TTC549 (cell line): ENCODE data around the gene TRAPPC8.
"Not testable (repeated sequence)": the region's sequence is repeated elsewhere in the genome, so short reads cannot be mapped to it uniquely, and the experiment has no call there.

Experiments
- FAIRE-seq: peaks from 2 replicates; lab custom pipeline; 2012; peaks lifted over from hg19 to GRCh38; lab: Jason Lieb, UNC

Gene TRAPPC8, protein sequence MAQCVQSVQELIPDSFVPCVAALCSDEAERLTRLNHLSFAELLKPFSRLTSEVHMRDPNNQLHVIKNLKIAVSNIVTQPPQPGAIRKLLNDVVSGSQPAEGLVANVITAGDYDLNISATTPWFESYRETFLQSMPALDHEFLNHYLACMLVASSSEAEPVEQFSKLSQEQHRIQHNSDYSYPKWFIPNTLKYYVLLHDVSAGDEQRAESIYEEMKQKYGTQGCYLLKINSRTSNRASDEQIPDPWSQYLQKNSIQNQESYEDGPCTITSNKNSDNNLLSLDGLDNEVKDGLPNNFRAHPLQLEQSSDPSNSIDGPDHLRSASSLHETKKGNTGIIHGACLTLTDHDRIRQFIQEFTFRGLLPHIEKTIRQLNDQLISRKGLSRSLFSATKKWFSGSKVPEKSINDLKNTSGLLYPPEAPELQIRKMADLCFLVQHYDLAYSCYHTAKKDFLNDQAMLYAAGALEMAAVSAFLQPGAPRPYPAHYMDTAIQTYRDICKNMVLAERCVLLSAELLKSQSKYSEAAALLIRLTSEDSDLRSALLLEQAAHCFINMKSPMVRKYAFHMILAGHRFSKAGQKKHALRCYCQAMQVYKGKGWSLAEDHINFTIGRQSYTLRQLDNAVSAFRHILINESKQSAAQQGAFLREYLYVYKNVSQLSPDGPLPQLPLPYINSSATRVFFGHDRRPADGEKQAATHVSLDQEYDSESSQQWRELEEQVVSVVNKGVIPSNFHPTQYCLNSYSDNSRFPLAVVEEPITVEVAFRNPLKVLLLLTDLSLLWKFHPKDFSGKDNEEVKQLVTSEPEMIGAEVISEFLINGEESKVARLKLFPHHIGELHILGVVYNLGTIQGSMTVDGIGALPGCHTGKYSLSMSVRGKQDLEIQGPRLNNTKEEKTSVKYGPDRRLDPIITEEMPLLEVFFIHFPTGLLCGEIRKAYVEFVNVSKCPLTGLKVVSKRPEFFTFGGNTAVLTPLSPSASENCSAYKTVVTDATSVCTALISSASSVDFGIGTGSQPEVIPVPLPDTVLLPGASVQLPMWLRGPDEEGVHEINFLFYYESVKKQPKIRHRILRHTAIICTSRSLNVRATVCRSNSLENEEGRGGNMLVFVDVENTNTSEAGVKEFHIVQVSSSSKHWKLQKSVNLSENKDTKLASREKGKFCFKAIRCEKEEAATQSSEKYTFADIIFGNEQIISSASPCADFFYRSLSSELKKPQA (N-terminal part only)

DNA sequence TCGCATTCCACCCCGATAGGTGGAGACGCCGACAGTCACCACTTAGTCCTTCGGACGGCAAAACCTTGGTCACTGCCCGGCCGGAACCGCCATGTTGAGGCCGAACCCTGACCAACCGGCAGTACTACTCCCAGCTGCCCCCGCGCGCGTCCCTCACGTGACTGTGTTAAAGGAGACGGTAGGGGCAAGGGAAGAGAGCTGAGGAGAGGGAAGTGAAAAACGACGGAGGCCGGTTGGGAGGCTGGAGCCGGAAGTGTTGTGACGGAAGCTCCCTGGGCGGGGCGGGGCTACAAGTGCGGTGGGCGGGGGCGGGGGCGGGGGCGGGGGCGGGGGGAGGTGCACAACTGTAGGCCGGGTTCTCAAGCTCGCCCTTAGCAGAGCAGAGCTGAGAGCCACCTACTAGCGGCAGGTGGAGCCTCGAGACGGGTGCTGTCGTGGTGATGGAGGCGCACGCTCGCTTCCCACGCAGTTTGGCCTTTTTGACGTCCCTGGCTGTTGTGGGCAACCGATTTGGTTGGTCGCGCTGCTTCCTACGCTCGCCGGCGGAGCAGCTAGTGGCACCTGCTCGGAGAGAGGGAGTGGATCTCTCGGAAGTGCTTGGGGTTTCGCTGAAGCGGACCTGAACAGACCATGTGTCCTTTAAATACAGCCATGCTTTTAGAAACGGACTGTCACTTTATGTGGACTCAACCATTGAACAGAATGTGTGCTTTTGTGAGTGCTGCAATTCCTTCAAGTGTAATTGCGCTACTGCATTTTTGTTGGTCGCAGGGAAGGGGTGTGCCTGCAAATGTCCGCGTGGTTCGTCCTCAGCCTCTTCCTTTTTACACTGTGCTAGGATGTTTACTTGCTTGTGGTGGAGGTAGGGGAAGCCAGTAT lies at the start of gene TRAPPC8:
TSS of gene TRAPPC8 (minus strand) at position 130 of the 879 bp plus-strand sequence. CDS start 364 bp downstream, outside the sequence.
- no peak for FAIRE-seq

DNA sequence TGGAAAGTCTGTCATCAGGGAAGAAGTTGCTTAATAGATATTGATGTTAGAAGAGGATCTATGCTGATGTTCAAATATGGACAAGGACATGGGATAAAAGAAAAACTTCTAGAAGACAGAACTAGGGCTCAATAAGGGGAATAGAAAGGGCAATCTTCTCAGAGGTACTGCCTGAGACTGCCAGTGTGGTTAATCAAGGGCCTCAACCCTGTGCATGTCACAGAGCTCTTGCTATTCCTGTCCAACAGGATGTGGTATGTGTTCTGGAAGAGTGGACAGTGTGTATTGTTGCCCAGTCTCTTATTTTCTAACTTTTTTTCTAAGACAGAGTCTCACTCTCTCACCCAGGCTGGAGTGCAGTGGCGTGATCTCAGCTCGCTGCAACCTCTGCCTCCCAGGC lies 47.9 kb upstream of the TRAPPC8 start:
- no peak for FAIRE-seq

DNA sequence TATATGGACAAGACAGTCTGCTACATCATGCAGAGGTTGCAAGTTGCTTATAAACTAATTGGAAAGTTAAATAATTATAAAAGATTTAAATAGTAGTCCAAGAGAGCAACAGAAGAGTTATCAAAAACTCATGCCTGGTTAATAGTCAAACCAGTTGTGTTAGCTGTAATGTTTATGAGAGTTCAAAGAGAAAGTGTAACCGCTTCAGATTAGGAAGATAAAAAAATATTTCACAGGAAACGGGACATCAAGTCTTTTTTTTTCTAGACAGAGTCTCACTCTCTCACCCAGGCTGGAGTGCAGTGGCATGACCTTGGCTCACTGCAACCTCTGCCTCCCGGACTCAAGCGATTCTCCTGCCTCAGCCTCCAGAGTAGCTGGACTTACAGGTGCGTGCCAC lies 41.0 kb upstream of the TRAPPC8 start:
- no peak for FAIRE-seq

DNA sequence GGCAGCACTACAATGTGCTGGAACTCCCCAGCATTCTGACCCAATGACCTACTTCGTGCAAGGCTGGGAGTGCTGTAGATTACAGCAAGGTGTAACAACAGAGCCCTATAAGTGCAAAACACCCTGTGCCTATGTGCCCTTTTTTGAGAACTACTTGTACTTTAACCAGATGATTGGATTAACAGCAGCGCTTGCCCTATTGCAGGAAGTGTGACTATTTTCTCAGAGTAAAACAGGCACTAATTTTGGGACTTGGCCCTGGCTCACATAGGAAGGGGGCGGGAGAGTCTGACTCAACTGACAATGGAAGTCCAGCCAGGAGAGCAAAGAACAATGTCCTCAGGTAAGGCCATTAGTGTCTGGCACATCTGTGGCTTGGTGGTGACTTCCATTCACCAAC lies 40.1 kb upstream of the TRAPPC8 start:
- FAIRE-seq = no peak

DNA sequence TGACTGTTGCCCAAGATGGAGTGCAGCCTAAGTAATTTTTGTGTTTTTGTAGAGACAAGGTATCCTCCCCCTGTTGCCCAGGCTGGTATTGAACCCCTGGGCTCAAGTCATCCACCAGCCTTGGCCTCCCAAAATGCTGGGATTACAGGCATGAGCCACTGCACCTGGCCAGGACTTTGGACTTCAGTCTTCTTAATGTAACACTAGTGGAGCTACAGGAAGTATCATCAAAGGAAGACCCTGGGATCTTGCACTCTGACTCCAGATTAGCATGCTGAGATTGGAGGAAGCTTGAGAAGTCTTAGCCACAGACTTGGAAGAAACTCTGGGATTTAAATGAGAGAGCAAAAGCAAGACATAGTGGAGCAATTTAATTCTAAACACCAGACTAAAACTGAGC lies 37.9 kb upstream of the TRAPPC8 start:
- no peak for FAIRE-seq

DNA sequence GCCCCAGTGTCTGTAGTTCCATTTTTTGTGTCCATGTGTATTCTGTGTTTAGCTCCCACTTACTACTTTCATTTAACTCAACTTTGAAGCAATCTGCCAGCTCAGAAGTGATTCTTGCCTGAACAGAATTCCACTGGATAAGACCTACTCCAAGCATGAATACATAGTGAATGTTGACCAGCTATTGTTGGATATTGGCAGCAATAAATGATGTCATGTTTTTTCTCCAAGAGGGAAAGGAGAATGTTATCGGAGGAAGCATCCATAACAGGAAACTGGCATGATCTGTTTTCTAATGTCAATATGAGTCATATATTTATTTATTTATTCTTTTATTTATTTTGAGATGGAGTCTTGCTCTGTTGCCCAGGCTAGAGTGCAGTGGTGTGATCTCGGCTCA lies 36.8 kb upstream of the TRAPPC8 start:
- FAIRE-seq = no peak

DNA sequence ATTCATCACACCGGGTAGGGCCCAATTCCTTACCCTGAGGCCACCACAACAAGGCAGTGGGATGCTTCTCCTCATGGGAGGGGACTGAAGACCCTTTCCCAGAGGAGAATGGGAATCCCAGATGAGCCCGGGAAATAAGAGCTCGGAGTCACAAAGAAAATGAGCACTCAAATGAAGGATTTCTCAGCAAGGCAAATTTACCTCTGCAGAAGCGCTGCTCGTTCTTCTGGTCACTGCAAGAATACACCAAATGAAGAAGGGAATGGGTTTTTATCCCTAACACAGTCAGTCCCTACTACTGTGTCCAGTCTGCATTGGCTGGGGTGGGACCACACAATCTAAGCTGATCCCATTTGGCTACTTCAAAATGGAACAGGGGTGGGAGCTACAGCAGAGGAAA lies 35.7 kb upstream of the TRAPPC8 start:
- no peak for FAIRE-seq

DNA sequence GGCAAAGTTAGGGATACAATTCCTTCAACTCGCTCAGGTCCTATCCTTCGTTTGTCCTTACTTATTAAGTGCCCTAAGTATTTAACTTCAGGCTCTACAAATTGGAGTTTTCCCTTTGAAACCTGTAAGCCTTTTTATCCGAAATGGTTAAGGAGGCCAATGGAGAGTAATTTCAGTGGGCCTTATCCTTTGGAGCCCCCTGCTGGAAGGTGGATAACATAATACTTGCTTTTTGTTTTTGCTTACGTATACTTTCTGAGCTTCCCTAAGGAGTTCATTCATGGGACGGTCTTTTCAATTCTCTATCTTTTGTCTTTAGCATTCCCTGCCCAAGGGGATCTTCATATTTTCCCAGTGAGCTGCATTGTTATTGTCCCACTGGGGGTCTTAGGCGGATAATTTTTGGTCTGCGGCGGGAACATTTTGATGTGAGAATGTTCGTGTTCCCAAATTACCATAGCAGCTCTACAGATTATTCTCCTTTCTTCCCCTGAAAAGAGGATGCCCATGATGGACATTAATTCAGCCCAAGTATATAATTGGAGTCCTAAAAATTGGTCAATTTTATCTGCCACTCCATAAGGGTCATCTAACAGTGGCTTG lies 34.4 kb upstream of the TRAPPC8 start:
- peak; percentile 45 for FAIRE-seq

DNA sequence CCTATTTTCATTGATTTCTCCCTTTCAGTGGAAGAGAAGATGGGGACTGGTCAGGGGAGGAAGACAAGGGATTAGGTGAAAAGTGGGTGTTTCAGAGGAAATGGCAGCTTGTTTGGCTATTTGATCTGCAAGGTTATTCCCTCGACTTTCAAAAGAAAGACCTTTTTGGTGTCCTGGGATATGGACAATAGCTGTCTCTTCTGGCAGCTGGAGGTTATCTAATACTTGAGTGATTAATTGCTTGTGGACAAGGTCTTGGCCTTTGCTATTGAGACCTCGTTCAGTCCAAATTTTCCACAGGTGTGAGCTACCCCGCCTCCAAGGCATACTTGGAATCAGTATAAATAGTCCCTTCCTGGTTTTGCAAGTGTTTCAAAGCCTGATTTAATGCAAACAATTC lies 33.3 kb upstream of the TRAPPC8 start:
- FAIRE-seq = no peak

DNA sequence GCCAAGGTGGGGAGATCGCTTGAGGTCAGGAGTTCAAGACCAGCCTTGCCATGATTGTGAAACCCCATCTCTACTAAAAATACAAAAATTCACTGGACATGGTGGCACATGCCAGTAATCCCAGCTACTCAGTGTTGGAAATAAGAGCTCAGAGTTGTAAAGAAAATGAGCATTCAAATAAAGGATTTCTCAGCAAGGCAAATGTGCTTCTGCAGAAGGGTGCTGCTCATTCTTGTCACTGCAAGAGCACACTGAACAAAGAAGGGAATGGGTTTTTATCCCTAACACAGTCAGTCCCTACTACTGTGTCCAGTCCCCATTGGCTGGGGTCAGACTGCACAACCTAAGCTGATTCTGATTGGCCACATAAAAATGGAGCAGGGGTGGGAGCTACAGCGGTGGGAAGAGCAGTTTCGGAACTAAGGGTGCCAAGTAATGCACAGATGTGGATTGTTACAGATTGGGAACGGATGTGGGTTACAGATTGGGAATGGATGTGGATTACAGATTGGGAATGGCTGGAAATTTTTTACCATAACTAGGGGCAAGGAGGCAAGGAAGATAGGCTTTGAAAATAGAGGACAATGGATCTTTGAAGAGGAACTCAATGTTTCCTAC lies 31.1 kb upstream of the TRAPPC8 start:
- no peak for FAIRE-seq

DNA sequence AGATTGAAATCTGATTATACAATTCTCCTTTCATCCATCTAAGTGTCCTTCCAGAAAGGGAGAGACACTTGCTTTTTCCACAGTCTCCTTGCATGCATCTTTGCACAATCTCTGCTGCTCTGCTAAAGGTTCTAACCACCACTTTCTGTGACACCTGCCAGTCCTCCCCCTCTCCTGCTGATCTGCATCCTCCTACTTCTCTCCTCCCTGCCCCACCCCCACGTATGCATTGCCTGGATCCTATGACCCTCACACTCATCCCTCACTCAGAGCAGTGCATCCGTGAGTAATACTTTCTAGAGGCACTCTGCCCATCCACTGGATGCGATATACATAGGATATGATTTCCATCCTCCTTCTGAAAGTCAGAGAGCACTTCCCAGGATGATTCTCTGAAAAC lies 27.7 kb upstream of the TRAPPC8 start:
- no peak for FAIRE-seq

DNA sequence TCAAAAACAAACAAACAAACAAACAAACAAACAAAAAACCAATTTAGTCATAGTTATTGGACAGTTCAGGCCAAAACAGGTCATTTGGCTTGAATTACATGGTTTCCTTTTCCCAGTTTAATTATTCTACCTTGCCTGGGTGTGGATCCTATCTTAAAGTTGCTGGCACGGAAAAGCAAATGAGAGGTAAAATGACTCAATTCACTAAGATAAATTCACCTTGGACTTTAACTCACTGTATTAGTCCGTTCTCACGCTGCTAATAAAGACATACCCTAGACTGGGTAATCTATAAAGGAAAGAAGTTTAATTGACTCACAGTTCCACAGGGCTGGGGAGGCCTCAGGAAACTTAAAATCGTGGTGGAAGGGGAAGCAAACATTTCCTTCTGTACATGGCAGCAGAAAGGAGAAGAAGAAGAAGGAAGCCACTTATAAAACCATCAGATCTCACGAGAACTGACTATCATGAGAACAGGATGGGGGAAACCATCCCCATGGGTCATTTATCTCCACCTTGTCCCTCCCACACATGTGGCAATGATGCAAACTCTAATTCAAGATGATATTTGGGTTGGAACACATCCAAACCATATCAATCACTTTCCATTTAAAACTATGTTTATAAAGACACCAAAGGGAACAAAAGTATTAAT lies 22.5 kb upstream of the TRAPPC8 start:
- no peak for FAIRE-seq

DNA sequence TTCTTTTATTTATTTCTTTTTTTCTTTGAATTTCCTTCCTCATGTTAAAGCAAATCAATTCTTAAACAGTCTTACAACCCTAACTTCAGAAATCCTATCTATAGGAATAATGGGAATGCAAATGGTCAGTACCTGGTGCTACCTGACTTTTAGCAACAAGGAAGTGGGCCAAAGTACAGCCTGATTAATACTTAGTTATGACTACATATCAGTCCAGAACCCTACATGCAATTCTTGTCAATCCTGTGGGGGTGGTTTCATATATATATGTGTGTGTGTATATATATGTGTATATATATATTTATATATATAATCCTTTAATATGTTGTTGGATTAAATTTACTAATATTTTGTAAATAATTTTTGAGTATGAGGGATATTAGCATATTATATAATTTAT lies 14.8 kb upstream of the TRAPPC8 start:
- FAIRE-seq = no peak

DNA sequence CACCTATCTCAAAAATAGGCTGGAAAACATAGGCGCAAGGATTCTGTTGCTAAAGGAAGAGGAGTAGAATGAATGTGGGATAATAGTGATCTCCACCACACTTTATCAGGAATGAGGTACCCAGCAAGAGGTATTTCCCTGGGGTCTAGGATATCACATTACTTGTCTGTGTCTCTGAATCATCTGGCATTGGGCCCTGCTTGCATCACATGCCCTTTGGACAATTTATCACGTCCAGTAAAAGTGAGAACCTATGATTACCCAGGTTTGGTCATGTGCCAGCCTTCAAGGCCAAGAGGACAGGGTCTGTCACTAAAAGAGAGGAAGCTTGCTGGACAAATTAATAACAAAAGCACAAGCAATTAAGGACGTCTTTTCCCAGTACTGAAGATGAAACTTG lies 11.4 kb upstream of the TRAPPC8 start:
- FAIRE-seq = no peak

DNA sequence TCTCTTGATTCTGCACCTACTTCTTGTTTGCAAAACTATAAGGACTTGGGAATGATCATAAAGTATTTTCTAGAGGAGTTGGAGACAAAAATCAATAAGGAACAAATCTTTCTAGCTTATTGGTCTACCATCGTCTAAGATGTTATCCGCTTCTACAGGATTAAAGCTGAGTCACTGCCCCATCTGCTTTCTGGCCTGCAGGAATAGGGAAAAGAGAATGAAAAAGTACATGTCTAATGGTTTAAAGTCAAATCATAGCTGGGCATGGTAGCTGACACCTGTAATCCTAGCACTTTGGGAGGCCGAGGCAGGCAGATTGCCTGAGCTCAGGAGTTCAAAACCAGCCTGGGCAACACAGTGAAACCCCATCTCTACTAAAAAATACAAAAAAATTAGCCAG lies 10.8 kb upstream of the TRAPPC8 start:
- not testable (repeated sequence) for FAIRE-seq

DNA sequence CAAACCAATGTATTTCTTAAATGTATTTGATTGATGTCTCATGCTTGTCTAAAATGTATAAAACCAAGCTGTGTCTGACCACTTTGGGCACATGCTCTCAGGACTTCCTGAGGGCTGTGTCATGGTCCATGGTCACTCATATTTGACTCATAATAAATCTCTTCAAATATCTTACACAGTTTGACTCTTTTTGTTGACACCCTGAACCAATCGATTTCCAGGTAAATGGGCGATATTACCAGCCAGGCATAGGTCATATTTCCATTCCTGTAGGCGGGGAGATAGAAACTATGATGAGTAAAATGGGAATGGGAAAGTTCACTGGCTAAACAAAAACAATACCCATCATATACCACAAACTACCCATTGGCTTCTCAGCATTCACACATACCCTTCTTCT lies 9.3 kb upstream of the TRAPPC8 start:
- no peak for FAIRE-seq

DNA sequence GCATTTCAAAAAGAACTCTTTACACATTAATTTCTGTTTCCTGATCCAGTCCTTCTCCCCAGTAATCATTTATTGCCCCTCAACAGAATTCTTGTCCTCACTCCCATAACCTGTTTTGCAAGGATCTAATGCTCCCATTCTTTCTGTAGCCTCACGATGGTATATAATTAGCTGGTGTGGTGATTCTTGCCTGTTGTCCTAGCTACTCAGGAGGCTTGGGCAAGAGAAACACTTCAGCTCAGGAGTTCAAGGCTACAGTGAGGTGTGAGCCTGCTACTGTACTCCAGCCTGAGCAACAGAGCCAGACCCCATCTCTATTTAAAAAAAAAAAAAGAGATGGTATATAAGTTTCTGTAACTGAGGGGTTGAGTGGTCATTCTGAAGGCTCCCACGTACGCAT lies 7.7 kb upstream of the TRAPPC8 start:
- FAIRE-seq = no peak

DNA sequence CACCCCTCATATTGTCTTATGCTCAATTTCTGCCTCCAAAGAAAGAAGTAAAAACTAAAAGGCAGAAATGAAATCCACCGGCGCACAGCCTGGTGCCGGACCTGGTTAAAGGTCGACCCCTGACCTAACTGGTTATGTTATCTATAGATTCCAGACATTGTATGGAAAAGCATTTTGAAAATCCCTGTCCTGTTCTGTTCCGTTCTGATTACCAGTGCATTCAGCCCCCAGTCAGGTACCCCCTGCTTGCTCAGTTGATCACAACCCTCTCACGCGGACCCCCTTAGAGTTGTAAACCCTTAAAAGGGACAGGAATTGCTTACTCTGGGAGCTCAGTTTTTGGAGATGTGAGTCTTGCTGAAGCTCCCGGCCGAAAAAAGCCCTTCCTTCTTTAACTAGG lies 5.4 kb upstream of the TRAPPC8 start:
- not testable (repeated sequence) for FAIRE-seq

DNA sequence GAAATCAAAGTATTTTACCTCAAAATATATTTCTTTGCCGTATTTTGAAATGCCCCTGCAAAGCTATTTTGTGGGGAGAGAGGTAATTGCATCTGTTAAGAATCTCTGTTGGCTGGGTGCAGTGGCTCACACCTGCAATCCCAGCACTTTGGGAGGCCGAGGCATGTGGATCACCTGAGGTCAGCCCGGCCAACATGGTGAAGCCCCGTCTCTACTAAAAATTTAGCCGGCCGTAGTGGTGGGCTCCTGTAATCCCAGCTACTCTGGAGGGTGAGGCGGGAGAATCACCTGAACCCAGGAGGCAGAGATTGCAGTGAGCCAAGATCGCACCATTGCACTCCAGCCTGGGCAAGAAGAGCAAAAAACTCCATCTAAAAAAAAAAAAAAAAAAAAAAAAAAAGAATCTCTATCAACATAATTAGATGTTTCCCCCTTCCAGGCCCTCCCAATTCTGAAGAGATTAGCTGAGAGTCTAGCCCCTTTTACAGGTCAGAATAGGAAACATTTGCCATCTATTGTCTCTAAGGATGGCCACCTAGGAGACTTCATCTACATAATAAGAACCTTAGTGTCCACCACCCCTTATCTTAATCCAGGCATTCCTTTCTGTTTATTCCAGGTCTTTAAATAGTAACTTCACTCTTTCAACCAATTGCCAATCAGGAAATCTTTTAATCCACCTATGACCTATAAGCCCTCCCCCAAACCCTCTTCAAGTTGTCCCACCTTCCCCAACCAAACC lies 3.5 kb upstream of the TRAPPC8 start:
- no peak for FAIRE-seq
